AG04450 (cell line): Measurements from ENCODE around the gene REG3A. TPM values are rescaled to one million over a fixed set of nuclear protein-coding genes. Genes with fewer than 3 reads are reported as not detected.

Experiments
- CTCF ChIA-PET: fragments of 300-600, 350-600 bp; formaldehyde crosslinking; extraction: SDS; loops from one replicate; lab custom pipeline; 2022; ENCODE audit warnings: antibody characterized with exemption, inconsistent platforms; lab: Charles Lee
- POLR2A ChIA-PET: fragments of 350-600 bp; formaldehyde crosslinking; extraction: SDS; loops from one replicate; lab custom pipeline; 2021; ENCODE audit warnings: antibody characterized with exemption, inconsistent platforms; lab: Yijun Ruan, JAX
- DNase-seq: peaks from one replicate; pipeline ENCODE4 v3.0.0-alpha.2; 2011; ENCODE audit warnings: low read depth, low spot score
- H3K27ac ChIP-seq: one replicate; pipeline ENCODE4 v1.5.1; 2012; ENCODE audit warnings: low read depth, low read length, control low read depth
- H3K27me3 ChIP-seq: one replicate; pipeline ENCODE4 v1.6.0; 2012; ENCODE audit warnings: low read length; ENCODE audit not compliant: control insufficient read depth, insufficient read depth
- H3K4me3 ChIP-seq: 2 replicates; pipeline ENCODE4 v1.5.1; 2011; ENCODE audit warnings: mild to moderate bottlenecking, low read depth, low read length, control low read depth
- H3K9me3 ChIP-seq: 2 replicates; pipeline ENCODE4 v1.5.1; 2012; ENCODE audit warnings: low read length; ENCODE audit not compliant: control insufficient read depth, insufficient read depth
- CTCF ChIP-seq: IDR thresholded peaks from 2 replicates; pipeline ENCODE4 v1.5.1; 2011; ENCODE audit warnings: low read depth, low read length, control low read depth, inconsistent platforms
- polyA minus RNA-seq: library from RNA; depleted of rRNA, polyadenylated mRNA; stranded (reverse); fragments of >200 nt; gene quantifications from 2 replicates; pipeline ENCODE4 v1.2.3, GENCODE V29; 2011; rRNA and poly(A)+ RNA removed
- polyA plus RNA-seq: library from polyadenylated mRNA; depleted of rRNA; stranded (reverse); fragments of >200 nt; gene quantifications from 2 replicates; pipeline ENCODE4 v1.2.3, GENCODE V29; 2011; rRNA removed

REG3A gene
- polyA plus RNA-seq (not detected in 2 replicates), polyA minus RNA-seq (not detected in 2 replicates)

GRCh38 chr2:79159653-79160052 lies at the start of gene REG3A:
Gene REG3A, minus strand, starts transcription at chr2:79159753. Its CDS starts 348 bp downstream, at chr2:79159405.
- H3K4me3 ChIP-seq, result no peak within 1 kb of the TSS
- ChIA-PET POLR2A (no interaction called here), CTCF (no interaction called here)
- H3K27ac ChIP-seq, result no peak within 1 kb of the TSS
- no peak for TF ChIP-seq CTCF
- H3K9me3 ChIP-seq, result peaks cover 34% of the 10 kb centered on the region
- no peak for DNase-seq
- H3K27me3 ChIP-seq, result no peaks in the 10 kb centered on the region

- ChIA-PET CTCF (no interaction called here), POLR2A (no interaction called here)
- no peak overlapping the region for H3K4me3 ChIP-seq
Observed at GRCh38 chr2:79200762-79201161, 41.2 kb upstream of the REG3A start.

GRCh38 chr2:79191816-79192215 lies 32.3 kb upstream of the REG3A start:
- CTCF ChIA-PET, result no interaction called here

More at GRCh38 chr2:79200762-79201161, 41.2 kb upstream of the REG3A start:
- no peak for DNase-seq
- Histone ChIP-seq H3K9me3 (peaks cover 11% of the 10 kb centered on the region), H3K27me3 (no peaks in the 10 kb centered on the region), H3K27ac (no peak overlapping the region)
- TF ChIP-seq CTCF, result no peak

GRCh38 chr2:79191081-79191480 lies 31.5 kb upstream of the REG3A start:
- POLR2A ChIA-PET, result no interaction called here

More at GRCh38 chr2:79191816-79192215, 32.3 kb upstream of the REG3A start:
- TF ChIP-seq CTCF, result no peak
- POLR2A ChIA-PET, result no interaction called here
- Histone ChIP-seq H3K27me3 (no peaks in the 10 kb centered on the region), H3K9me3 (peaks cover 3% of the 10 kb centered on the region; the same call in 1 of the 2 replicates), H3K27ac (no peak overlapping the region), H3K4me3 (no peak overlapping the region)
- no peak for DNase-seq

GRCh38 chr2:79189465-79189864 lies 29.9 kb upstream of the REG3A start:
- CTCF ChIA-PET, result no interaction called here

More at GRCh38 chr2:79191081-79191480, 31.5 kb upstream of the REG3A start:
- no peak overlapping the region for H3K4me3 ChIP-seq
- no peak for DNase-seq
- TF ChIP-seq CTCF, result no peak
- H3K9me3 ChIP-seq, result peaks cover 3% of the 10 kb centered on the region; the same call in 1 of the 2 replicates
- H3K27me3 ChIP-seq, result no peaks in the 10 kb centered on the region
- CTCF ChIA-PET, result no interaction called here
- H3K27ac ChIP-seq, result no peak overlapping the region

More at GRCh38 chr2:79189465-79189864, 29.9 kb upstream of the REG3A start:
- Histone ChIP-seq H3K4me3 (no peak overlapping the region), H3K9me3 (no peaks in the 10 kb centered on the region), H3K27me3 (no peaks in the 10 kb centered on the region), H3K27ac (no peak overlapping the region)
- no peak for TF ChIP-seq CTCF
- POLR2A ChIA-PET, result no interaction called here
- DNase-seq, result no peak
